ENCODE results near the gene TSPAN18.

TSPAN18 gene

DNA sequence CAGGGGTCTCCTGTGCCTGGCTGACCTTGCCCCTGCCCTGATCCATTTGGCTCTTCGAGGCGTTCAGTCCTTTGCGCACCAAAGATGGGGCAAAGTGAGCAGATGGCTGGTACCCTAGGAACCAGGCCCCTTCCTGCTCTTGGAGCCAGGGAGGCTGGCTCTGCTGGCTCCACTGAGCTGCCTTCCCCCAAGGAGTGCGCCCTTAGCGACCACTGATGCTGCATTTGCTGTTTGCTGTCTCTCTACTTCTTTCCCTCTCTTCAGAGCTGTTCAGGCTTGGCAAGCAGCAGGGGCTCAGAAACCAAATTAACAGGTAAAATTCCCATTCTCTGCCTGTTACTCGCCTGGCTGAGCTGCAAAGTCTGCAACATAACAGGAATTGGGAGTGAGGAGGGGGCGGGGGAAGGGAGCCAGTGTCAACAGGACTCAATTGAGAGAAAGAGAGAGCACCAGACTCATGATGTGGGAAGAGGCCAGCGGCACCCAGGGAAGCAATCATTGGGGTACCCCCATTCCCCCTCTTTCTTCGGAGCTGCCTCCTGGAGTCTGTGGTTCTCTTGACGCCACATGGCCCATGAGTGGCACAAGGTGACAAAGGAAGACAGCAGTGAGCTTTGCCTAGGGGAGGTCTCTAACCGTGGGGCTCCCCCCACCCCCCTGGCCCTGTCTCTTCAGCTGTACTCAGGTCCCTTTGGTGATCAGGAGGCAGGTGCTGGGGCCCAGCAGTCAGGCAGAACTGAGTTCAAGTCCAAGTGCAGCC is 121.6 kb downstream of the TSPAN18 start:
- DNase-seq (ENCODE audit: low read depth): no peak

DNA sequence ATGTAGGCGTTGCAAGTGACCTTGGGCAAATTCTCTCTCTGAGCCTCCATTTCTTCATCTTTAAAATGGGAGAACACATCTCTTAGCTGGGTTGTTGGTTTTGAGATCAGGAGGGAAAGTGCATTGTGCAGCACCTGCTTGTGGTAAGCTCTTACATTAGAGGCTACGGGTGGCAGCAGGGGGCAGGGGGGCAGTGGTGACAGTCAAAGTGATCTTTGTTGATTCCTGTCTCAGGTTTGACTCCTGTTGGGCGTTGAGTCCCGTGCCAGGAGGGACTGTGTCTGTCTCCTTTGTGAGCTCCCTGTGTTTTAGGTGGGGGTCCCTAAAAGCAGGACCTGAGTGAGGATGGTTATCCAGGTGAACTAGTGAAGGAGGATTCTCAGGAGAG is 122.2 kb downstream of the TSPAN18 start:
- DNase-seq (ENCODE audit: low read depth): no peak

DNA sequence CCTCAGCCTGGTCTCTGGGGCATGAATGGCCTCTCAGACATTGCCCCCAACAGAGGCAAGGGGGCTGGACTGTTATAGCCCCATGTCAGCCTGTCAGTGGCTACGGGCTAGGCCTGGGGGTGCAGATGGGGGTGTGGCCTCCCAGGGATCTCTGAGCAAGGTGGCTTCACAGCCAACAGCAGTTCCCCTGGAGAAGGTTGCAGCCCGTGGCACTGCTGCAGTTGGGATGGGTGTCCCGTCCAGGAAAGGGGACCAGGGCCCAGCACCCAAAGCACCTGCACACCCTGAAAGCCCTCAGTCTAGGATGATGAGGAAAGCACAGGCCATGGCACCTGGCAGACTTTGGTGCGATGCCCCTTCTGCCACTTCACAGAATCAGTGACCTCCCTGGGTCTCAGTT is 122.7 kb downstream of the TSPAN18 start:
- no peak for DNase-seq (ENCODE audit: low read depth)

DNA sequence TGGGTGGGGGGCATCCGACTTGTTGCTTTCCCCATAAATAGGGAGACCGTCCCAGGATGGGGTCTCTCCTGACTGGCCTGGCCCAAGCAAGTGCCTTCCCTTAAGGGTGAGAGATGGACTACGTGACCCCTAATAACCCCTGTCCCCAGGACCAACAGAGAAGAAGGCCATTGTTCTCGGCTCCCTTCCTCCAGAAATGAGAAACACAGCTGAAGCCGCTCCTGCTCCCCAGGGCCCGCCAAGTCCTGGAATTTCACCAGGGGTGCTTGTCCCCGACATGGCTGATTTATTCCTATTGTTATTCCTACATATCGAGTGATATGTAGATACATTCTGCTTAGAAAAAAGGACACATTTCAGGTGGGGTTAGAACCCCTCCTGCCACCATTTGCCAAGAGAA is 123.2 kb downstream of the TSPAN18 start:
- DNase-seq (ENCODE audit: low read depth): no peak

DNA sequence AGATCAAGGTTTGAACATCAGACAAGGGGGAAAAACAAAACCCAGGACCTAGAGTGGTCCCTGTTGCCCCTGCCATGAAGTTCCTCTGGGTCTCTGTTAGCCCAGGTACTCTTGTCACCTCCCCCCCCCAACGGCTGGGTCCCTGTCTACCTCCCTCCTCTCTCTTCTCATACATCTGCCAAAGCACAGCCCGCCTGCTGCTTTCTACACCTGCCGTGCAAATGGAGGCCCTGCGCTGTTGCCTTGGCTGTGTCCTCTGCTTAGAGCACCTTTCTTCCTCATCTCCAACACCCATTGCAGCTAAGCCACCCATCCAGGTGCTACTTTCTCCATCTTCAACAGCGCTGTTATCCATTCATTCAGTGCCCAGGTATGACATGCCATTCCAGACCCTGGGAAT is 124.7 kb downstream of the TSPAN18 start:
- no peak for DNase-seq (ENCODE audit: low read depth)

DNA sequence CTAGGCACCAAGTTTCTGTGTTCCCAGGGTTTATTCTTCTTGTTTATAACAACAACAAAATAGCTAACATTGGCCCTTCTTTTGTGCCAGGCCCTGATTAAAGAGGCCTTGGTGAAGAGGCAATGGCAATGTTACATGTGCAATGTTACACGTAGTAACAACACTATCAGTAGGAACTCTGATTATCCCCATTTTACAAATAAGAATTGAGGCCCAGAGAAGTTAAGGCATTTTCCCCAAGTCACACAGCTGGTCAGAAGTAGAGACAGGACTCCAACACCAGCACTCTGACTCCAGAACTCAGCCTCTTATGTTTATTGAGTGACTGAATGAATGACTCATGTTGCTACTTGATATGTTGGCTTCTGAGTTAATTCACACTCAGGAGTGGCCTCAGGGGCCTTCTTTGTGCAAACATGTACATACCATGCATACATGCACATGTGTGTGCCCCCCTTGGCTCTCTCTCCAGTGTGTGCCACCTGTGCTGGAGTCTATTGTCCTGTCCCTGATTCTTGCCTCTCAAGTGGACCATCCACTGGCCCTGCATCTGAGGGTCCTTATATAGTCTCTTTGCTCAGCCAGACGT is 125.5 kb downstream of the TSPAN18 start:
- no peak for DNase-seq (ENCODE audit: low read depth)

DNA sequence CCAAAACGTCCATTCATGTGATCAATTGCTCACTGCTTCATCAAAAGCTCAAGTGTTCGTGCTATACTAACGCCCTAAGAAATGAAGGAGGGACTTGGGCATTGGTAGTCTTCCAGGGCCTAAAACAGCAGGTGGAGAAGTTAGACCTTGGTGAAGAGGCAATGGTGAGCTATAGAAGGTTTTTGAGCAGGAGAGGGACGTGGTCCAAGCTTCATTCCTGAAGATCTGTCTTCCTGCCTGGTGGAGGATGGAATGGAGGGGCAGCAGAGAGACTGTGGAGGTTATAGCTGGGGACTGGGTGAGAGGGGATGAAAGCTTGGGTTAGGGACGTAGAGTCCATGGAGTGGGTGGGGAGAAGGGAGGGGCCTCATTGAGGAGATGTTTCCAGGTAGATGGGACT is 126.2 kb downstream of the TSPAN18 start:
- no peak for DNase-seq (ENCODE audit: low read depth)

DNA sequence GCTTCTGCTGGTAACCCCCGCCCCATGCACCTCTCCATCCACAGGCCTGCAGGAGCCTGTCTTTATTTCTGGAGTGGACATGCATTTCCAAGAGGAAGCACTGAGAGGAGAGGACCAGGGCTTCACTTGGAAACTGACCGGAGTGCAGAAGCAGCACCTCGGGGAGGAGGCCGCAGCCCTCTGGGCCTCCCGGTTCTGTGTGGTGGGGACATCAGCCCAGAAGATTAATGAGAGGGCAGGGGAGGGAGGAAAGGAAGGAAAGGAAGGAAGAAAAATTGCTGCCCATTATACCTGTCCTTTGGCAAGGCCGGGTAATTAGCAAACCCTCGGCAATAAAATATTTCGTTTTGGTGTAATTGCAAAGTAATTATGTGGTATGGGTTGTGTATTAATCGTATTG is 126.9 kb downstream of the TSPAN18 start:
- DNase-seq (ENCODE audit: low read depth): no peak

DNA sequence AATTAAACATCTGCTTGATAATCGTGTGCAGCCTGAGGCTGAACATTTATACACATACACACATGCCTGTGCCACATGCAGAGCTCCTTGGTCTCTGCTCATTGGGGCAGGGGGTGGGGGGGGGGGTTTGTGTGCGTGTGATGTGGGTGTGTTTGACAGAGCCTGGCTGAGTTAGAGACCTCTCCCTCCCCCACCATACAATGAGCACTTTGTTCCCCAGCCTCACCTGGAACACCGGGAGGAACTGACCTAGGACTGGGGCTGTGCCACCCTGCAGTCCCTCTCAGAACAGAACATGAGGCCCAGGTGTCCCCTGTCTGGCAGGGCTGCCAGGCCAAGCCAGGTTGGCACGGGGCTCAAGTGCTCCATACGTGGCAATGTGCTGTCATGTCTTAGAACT is 127.3 kb downstream of the TSPAN18 start:
- no peak for DNase-seq (ENCODE audit: low read depth)

- no peak for DNase-seq (ENCODE audit: low read depth)
Observed at GRCh38 chr11:44854741-44855492, 128.2 kb downstream of the TSPAN18 start.

DNA sequence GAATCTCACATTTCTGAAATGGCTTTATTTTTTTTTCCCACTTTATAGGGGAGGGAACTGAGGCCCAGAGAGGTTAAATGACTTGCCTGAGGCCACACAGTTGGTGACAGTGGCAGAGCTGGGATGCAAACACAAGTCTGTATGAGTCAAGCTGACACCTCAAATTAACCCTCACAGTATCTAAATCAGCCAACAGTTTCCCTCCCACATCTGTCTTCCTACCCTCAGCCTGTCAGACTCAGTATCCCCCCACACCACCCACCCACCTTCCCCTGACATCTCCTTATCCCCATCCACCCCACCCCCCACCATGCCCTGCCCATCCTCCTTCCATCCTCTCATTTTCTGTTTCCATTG is 128.7 kb downstream of the TSPAN18 start:
- no peak for DNase-seq (ENCODE audit: low read depth)

DNA sequence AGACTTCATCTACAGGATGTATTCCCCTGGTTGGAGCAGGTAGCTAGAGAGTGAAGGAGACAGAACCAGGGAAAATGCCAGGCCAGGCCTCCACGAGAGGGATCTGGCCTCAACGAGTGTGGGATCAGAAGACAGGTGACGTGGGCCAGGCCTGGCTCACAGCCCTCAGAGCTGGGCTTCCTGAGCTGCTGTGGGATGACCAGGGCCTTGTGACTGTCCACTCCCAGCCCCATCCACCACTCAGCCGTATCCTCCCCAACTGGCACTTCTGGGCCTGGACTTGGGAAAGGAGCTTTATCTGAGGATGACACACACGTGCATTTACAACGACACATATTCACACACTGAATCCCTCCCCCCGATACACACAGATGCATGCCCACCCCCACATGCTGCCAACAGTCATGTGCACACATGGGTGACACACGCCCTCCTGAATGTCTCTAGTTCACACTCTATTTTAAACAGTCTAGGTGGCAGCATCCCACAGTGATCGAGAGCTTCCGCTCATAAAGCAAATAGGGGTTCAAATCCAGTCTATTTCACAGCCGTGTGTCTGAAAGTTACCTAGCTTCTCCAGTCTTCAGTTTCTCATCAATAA is 130.8 kb downstream of the TSPAN18 start:
- no peak for DNase-seq (ENCODE audit: low read depth)

DNA sequence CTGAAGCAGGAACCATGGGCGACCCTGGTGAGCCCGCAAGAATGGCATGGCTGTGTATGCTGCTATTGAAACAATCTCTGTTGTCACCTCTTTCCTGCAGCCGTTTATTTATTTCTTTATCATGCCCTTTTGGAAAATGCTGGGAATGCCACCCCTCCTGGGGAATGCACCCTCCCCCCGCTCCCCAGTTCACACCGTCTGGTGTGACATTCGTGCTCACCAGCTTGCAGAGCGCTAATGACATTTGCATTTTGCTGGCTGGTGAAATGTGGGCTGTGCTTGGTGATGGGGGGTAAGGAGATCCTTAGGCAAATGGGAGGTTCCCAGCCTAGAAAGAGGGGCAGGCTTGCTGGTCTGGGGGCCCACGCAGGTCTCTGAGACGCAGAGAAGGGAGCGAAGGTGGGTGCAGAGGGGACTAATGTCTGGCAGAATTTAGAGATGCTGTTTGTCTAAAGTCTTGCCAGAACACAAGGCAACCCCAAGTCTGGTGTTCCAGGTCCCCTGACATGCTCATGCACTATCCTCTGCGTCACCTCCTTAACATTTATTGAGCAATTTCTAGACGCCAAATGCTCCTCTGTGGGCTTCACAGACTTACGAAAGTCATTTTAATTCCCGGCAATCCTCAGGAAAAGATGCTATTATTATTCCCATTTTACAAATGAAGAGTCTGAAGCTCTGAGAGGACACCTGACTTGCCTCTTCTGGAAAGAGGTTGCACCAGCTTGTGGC is 132.2 kb downstream of the TSPAN18 start:
- DNase-seq (ENCODE audit: low read depth): no peak

DNA sequence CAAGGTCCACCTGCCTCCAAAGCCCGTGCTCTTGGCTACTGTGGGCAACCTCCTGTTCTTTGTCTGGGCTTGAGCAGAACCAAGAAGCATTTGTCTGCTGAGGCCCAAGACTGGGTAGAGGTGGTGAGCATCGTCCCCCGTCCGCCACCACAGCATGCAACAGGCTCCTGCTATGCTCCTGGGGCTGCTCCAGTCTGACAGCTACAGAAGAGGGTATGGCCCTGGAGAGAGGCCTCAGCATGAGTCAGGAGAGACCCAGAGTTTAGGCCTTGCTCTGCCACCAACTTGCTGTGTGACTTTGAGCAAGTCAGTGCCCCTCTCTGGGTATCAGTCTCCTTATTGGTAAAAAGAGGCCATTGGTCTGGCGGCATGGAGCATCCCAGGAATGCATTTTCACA is 132.8 kb downstream of the TSPAN18 start:
- no peak for DNase-seq (ENCODE audit: low read depth)

DNA sequence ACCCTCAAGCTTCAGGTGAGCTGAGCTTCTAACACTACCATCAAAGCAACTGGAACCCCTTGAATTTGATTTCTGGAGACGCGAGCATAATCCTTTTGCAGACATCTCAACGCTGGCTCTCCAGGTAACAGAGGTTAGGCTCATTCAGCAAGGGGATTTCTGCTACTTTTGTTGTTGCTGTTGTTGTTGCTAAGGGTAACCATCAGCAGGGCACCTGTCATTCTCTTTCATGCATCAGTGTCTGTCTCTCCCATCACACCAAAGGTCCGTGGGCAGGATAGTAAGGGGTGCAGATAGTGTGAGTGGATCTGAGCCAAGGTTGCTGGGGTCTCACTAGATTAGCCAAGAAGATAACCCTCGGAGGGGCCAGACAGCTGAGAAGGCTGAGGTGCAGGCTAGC is 133.6 kb downstream of the TSPAN18 start:
- DNase-seq (ENCODE audit: low read depth): no peak

GRCh38 chr11:44861849-44862557 is 135.2 kb downstream of the TSPAN18 start:
- DNase-seq (ENCODE audit: low read depth): peak; percentile 90

GRCh38 chr11:44862558-44863101 is 135.9 kb downstream of the TSPAN18 start:
- DNase-seq (ENCODE audit: low read depth): no peak

- DNase-seq (ENCODE audit: low read depth): no peak
Observed at GRCh38 chr11:44863231-44863630, 136.5 kb downstream of the TSPAN18 start.

- DNase-seq (ENCODE audit: low read depth): no peak
Observed at GRCh38 chr11:44865866-44866272, 139.1 kb downstream of the TSPAN18 start.

- DNase-seq (ENCODE audit: low read depth): no peak
Observed at GRCh38 chr11:44866286-44866685, 139.5 kb downstream of the TSPAN18 start.

- no peak for DNase-seq (ENCODE audit: low read depth)
Observed at GRCh38 chr11:44868021-44868420, 141.3 kb downstream of the TSPAN18 start.
